DMS114 treated with DMSO at 0.1 percent for 48 hours (cell line): ENCODE data around the gene STXBP5.
"Not testable (repeated sequence)": the region's sequence is repeated elsewhere in the genome, so short reads cannot be mapped to it uniquely, and the experiment has no call there.

ENCODE experiments used
- DNase-seq: peaks from one replicate; lab custom pipeline; 2025; ENCODE audit not compliant: unreplicated experiment; lab: John Stamatoyannopoulos, UW

The STXBP5 gene

DNA sequence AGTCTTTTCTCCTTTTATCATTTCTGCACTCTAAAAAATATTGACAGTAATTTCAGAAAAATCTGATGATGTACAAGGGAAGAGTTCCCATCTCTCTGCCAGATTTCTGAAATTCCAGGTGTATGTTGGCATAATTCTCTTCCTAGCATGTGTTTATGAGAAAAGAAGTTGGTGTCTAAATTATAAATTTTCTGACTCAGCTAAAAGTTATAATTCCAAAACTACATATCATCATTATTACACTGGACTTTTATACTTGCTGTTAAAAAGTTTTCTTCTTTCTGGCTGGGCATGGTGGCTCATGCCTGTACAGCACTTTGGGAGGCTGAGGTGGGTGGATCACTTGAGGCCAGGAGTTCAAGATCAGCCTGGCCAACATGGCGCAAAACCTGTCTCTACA, 168.6 kb downstream of the STXBP5 start:
- DNase-seq, result no peak

DNA sequence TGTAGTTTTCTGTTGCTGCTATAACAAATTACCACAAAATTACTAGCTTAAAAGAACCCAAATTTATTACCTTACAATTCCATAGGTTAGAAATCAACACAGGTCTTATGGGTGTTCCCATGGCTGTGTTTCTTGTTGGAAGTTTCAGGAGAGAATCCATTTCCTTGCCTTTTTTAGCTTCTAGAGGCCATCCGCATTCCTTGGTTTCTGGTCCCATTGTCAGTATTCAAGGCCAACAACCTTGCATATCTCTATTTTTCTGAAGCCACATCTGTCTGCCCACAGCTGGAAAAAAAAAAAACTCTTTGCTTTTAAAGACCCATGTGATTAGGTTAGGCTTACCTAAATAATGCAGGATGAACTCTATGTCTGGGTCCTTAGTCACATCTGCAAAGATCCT, 174.6 kb downstream of the STXBP5 start:
- DNase-seq, result no peak

DNA sequence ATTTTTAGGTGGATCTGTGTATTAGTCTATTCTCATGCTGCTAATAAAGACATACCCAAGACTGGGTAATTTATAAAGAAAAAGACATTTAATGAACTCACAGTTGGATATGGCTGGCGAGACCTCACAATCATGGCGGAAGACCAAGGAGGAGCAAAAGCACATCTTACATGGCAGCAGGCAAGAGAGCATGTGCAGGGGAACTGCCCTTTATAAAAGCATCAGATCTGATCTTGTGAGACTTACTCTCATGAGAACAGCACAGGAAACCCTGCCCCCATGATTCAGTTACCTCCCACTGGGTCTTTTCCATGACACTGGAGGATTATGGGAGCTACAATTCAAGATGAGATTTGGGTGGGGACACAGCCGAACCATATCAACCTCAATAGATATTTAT, 176.6 kb downstream of the STXBP5 start:
- DNase-seq, result not testable (repeated sequence)

DNA sequence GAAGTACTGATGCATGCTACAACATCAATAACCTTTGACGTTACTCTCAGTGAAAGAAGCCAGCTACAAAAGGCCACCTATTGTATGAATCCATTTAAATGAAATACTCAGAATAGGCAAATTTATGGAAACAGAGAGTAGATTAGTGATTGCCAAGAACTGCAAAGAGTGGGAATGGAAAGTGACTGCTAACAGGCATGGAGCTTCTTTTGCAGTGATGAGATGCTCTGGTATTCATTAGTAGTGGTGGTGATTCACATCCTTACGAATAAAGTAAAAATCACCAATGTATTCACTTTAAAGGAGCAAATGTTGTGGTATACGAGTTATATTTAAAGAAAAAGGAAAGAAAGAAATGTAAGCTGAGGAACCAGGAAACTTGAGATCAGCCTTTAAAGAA, 177.5 kb downstream of the STXBP5 start:
- no peak for DNase-seq

DNA sequence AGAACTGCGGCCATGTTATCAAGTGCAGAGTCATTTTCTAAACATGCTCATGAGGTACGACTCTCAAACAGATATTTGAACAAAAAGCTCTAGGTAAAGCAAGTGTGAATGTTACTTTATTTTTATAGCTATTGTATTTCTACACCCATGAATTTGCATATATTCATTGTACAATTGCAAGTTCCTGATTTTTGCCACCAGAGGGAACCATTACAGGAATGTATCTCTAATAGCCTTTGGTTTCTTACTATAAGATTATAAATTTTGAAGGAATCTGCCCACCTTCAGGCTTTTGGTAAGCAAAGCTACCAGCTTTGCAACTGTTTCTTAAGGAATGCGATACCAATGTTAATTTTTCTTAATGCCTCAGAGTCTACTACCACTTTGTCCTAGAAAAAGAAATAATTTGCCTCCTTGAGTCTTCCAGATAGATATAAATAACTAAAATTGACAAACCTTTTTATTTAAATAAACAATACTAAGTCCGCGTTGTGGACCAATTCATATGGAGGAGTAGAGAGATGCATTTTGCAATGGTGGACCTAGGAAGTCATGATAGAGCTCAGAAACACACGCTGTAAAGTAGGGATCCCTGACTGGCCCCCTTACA, 178.8 kb downstream of the STXBP5 start:
- no peak for DNase-seq

DNA sequence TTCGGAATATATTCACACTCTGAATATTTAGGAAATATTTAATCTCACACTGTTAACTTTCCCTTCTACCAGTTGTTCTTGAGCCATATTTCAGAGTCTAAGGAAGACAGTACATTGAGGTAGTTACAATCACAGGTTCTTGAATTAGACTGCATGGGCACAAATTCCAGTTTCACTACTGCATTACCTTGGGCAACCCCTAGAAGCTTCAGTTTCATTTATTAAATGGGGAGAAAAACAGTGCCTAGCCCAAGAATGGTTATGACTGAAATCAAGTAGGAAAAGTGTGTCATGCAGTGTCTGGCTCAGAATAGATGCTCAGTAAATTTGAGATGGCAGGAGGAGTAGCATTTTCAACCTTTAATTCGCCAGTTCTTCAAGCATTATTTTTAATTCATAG, 179.8 kb downstream of the STXBP5 start:
- no peak for DNase-seq

DNA sequence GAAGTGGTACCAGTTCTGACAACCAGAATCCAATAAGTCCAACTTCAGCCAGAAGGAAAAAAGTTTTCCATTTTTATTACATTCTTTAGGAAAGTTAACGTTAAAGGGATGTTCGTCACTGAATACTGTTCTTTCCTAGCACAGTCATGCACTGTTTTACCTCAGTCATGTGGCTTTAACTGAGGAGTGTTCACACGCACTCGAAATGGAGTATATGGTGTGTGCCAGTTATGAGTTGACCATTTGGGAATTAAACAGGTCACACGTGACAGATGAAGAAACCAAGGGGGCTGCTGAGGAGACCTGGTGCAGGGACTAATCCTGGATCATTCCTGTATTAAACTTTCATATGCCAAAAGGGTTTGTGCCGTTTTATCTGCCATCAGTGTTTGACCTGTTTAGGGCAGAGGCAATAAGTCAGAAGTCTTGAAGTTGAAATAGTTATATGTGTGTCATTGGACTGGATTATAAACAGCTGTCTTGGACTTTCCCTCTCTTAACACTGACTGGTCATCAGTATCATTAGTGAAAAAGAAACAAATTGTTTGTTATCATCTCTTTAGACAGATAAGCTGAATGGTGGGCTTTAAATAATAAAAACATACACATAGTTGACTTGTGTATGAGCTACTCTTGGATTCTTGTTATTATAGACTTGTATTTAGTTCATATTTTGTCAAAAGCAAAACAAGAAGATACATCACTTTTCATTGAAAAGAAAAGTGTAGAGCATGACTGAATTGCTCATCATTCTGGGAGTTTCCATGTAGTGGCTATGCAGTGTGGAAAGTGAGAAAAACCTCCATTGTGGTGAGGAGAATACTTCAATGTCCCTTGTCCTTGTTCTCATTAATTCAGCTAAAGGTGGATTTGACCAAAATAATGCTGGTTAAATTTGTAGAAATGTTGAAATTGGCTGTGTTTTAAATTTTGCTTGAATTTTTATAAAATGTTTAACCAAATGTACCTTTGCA, 180.8 kb downstream of the STXBP5 start:
- DNase-seq, result no peak

DNA sequence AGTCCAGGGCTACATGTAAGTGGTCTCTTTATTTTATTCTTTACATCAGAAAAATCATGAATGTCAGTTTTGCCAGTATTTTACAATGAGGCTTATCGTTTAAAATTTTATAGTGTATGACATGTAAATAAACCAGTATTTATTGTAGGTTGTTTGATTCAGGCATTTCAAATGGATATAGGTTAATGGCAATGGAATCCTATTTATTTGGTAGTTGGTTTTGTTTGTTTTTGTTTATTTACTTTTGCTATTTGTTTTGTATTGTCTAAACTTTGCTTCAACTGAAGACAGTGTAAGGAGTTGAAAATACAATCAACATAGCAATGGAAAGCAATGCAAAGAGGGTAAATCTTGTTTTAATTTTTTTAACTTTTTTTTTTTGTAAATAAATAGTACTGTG, 185.2 kb downstream of the STXBP5 start:
- DNase-seq, result no peak

DNA sequence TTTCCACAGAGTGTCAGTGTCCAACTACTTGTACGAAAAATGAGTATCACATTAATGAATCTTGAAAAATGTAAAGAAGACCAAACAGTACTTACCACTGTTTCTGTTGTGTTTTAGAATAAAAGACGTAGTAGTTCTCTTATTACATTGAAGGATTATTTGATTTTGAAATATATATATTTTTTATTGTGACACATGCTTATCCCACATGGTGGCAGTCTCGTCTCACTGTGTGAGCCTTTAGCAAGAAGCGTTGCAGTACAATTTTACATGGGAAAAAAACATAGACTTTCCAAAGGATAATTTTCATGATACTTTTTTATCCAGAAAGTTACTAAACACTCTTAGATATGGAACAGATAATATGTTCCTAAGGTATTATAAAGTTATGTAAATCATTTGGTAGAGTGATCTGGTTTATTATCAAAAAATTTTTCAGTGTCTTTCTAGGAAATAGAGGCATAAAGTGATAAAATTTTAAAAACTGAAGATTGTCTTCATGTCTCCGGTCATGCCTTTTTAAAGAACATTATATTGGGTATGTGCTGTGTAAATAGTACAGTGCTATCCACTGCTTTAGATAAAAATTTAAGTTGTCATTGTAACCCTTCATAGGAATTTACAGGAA, 186.8 kb downstream of the STXBP5 start:
- DNase-seq, result peak; percentile 3

DNA sequence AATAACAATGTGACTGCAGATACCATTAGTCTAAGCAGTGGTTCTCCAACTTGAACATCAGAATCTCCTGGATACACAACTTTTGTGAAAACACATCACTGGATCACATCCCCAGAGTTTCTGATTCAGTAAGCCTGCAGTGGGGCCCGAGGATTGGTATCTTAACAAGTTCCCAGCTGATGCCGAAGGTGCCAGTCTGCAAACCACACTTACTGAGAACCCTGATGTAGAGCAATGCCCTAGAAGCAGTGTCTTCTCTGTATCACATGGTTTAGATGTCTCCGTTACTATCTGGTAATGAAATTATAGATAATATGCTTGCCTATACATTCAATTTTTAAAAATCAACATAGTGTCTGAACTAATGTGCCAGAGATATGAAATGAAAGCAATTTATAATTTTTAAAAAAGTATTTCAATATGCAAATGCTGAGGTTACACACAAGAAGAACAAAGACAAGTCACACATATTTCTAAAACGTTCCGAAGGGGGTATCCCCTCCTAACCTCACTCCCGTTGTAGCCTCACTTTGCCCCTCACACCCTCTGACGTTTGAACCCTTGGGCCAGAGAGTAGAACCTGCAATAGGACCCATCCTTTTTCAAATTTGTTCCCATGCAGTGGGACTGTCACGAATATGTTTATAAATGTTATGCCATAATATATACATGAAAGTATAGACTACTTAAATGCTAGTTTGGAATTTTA, 188.9 kb downstream of the STXBP5 start:
- no peak for DNase-seq

DNA sequence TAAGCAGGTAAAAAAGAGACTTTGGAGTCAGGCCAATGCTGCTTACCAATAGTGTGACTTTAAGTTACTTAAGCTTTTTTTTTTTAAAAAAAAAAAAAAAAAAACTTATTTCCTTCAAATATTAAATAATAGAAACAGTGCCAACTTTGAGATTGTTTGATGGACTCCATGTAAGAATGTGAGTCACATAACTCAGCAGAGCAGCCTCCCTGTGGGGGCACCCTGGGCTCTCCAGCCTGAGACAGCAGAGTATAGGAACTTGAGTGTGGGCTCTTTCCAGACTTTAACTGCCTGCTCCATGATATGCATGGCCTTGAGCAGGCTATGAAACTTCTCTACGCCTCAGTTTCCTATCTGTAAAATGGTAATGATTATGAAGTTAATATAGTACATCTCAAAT, 190.9 kb downstream of the STXBP5 start:
- no peak for DNase-seq

DNA sequence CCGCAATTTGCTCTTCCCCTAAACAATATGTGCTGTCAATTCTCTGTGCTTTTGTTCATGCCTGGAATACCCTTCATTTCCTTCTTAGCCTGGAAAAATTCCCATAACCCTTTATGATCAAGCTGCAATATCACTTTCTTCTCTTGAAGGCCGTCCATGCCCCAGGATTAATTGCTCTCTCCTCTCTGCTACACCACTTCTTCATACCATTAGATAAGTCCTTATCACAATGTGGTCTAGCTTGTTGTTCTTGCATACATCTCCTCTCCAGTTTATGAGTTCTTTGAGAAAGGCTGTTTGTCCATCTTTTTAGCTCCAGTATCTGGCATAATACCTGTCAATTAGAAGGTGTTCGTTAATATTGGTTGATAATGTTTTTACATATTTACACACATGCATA, 193.1 kb downstream of the STXBP5 start:
- DNase-seq, result no peak

DNA sequence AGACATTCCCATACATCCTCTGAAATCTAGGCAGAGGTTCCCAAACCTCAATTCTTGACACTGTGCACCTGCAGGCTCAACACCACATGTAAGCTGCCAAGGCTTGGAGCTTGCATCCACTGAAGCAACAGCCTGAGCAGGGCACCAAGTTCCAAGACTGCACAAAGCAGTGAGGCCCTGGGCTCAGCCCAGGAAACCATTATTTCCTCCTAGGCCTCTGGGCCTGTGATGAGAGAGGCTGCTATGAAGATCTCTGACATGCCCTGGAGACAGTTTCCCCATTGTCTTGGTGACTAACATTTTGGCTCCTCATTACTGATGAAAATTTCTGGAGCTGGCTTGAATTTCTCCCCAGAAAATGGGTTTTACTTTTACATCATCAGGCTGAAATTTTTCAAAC, 196.8 kb downstream of the STXBP5 start:
- no peak for DNase-seq

DNA sequence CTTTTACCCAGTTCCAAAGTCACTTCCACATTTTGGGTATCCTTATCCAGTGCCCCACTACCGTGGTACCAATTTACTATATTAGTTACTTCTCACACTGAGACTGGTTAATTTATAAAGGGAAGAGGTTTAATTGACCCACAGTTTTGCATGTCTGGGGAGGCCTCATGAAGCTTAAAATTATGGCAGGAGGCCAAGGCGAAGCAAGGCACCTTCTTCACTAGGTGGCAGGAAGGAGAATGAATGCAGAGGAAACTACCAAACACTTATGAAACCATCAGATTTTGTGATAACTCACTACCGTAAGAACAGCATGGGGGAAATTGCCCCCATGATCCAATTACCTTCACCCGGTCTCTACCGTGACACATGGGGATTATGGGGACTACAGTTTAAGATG, 197.6 kb downstream of the STXBP5 start:
- DNase-seq, result no peak

DNA sequence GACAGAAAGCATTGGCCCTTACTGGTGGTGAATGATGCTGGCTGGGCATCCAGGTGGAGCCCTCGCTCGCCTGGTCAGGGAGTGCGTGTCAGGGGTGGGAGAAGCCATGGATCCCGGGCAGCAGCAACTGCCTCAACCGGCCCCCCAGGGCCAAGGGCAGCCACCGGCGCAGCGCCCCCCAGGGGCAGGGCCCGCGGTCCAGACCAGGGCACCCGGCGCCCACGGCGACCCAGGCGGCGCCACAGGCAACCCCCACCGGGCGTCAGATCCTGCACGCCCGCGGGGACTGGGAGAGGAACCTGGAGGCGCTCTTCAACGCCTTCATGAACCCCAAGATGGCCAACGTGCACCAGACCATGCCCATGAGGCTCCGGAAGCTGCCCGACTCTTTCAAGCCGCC, 202.6 kb downstream of the STXBP5 start:
- DNase-seq, result no peak

DNA sequence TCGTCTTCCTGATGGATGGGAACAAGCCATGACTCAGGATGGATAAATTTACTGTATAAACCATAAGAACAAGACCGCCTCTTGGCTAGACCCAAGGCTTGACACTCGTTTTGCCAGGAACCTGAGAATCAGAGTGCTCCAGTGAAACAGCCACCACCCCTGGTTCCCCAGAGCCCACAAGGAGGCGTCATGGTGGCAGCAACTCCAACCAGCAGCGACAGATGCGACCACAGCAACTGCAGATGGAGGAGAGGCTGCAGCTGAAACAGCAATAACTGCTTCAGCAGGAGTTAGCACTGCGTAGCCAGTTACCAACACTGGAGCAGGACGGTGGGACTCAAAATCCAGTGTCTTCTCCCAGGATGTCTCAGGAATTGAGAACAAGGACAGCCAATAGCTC, 203.4 kb downstream of the STXBP5 start:
- no peak for DNase-seq

DNA sequence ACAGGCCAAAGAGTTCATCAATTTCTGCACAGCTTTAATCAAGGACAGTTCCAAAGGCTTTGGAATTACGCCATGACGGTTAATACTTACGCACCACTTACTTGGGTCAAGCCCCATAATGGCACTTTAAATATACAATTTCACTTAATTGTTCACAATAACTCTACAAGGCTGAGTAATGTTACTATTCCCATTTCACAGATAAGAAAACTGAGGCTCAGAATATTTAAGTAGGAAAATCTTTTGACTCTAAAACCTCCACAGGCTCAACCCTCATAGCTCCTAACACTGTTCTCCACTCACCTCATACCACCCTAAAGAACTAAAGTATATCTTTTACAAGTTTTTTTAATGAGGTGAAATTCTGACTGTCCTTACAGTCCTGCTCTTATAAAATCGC, 212.4 kb downstream of the STXBP5 start:
- DNase-seq, result no peak

DNA sequence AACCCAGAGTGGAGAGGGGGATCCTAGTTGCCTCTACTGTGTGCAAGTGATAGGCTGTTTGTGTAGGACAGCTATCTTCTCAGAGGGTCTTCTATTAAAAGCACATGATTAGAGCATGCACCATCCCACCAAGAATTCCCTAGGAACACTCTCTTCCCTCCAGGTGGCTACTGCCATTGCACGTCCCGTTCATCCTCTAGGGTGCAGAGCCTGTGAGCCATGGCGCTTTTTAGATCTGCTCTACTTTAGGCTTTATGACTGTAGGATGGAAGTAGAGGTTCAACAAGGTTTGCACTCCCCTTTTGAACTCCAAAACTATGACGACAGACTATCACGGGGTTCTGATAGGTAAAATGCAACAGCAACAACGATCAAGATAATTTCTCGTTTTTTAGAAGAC, 213.7 kb downstream of the STXBP5 start:
- no peak for DNase-seq

DNA sequence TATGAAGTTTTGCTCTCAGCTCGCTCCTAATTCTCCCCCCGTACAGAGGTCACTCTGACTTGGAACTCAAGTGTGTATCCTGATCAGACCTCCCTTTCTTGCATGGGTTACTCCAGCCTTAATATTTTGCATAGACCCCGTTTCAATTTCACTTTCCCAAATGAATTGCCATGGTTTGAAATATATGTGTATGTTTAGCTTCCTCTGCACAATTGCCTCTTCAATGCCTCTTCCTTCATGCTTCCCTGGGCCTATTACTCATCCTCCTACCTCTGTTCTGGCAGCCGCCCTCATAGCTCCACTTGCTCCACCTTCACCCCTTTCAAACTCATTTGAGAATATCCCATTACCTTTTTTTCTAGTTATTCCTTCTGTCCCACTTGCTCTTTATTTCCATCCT, 214.3 kb downstream of the STXBP5 start:
- DNase-seq, result no peak

DNA sequence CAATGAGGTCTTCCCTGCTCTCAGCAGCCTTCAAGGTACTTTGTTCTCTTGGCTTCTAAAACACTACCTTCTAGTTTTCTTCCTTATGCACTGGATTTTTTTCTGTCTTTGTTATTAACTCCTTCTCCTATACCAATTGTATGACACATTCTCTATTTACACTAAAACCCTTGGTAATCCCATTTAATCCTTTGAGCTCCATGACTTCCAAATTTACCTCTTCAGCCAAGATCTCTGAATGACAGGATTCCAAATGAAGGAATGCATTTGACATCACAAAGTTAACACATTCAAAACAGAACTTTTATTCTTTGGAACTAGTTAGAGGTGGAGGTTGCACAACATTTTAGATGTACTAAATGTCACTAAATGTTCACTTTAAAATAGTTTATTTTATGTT, 217.7 kb downstream of the STXBP5 start:
- no peak for DNase-seq

DNA sequence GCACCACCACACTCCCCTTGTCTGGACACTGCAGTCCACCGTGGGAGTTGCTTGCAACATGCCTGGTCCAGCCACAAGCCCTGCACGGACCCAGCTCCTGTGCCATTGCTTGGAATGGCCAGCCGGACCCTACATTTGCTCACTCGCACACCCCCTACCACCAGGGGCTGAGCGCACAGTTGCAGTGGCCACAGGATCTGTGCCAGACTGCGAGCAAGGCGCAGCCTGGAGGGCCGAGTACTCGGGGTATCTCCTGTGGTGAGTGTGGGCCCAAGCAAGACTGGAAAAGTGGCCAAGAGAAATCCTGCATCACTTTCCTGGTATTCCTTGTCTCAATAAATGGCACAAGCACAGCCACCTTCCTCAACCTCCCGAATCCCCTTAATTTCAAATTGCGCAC, 218.9 kb downstream of the STXBP5 start:
- no peak for DNase-seq

DNA sequence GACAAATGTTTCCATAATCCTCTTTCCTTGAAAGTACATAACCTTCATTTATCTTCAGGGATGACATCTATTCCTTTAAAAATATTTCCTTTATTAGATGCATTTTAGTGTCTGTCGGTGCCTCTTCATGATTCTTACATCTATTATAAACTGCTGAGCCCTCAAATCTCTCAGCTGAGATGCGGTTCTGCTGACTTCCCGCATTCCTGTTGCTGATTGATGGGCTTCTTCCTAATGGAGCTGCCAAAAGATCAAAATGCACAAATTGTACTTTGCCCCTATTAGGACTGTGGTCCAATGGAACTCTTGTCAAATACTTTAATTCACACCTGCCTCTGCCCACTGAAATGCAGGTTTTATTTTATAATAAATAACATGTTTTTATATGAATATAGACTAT, 225.6 kb downstream of the STXBP5 start:
- no peak for DNase-seq
